RWPE2 (cell line): ENCODE measurements around the gene DCAF6.
A peak's percentile ranks its signal among the peaks of the same experiment; 100 is the strongest.

Experiments used
- ATAC-seq: fragments of 200-7000 bp; cut with Tn5 transposase; 3 replicates; pipeline ENCODE4 v1.9.1; 2021; ENCODE audit warnings: low read depth
- DNase-seq: peaks from one replicate; pipeline ENCODE4 v3.0.0-alpha.2; 2020; ENCODE audit warnings: low spot score
- H3K27ac ChIP-seq: fragments of 450-650 bp; 2 replicates; pipeline ENCODE4 v1.5.1; 2017; ENCODE audit warnings: mild to moderate bottlenecking; ENCODE audit not compliant: poor library complexity, severe bottlenecking
- H3K27me3 ChIP-seq: fragments of 250-450 bp; sonication (Bioruptor Pico); 2 replicates; pipeline ENCODE4 v1.5.1; 2021; ENCODE audit warnings: mild to moderate bottlenecking, moderate library complexity; ENCODE audit not compliant: insufficient read depth, poor library complexity, severe bottlenecking
- H3K36me3 ChIP-seq: fragments of 250-450 bp; sonication (Bioruptor Pico); 2 replicates; pipeline ENCODE4 v1.5.1; 2020; ENCODE audit warnings: low read depth, mild to moderate bottlenecking, moderate library complexity
- H3K4me1 ChIP-seq: fragments of 250-450 bp; sonication (Bioruptor Pico); 2 replicates; pipeline ENCODE4 v1.5.1; 2021; ENCODE audit warnings: mild to moderate bottlenecking, moderate library complexity; ENCODE audit not compliant: insufficient read depth, poor library complexity, severe bottlenecking
- H3K4me3 ChIP-seq: fragments of 250-450 bp; sonication (Bioruptor Pico); 2 replicates; pipeline ENCODE4 v1.5.1; 2021; ENCODE audit warnings: mild to moderate bottlenecking, moderate library complexity; ENCODE audit not compliant: severe bottlenecking
- H3K9me3 ChIP-seq: fragments of 250-450 bp; sonication (Bioruptor Pico); 2 replicates; pipeline ENCODE4 v1.5.1; 2021; ENCODE audit warnings: mild to moderate bottlenecking, moderate library complexity; ENCODE audit not compliant: severe bottlenecking
- TF ChIP-seq, protein P1 (sequence below): fragments of 450-650 bp; IDR thresholded peaks from one replicate; pipeline ENCODE4 v1.5.1; 2017; ENCODE audit warnings: mild to moderate bottlenecking, moderate library complexity; ENCODE audit not compliant: poor library complexity, severe bottlenecking

Gene DCAF6

DNA sequence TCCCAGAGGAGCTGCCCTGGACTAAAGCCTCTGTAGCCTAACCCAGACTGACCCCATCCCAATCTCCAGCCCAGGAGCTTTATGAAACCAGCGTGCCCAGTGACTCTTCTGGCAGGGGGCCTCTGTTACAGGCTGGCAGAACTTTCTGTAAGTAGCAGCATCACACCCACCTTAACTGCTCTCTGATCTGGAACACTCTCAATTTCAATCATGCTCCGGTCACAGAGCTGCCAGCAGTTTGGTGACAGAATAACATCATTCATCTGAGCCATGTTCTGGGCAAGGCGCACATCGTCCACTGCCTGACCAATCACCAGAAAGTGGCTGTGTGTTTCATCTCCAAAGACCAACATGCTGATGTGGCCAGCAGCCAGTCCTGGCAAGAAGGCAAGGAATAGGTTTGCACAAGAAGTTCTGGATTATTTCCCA, 37.2 kb upstream of the DCAF6 start:
- Histone ChIP-seq H3K4me3 (no peak overlapping the region), H3K9me3 (no peaks in the 10 kb centered on the region), H3K4me1 (no peaks in the 10 kb centered on the region), H3K27ac (no peak overlapping the region), H3K36me3 (no peaks in the 10 kb centered on the region), H3K27me3 (no peaks in the 10 kb centered on the region)
- TF ChIP-seq, protein P1, sequence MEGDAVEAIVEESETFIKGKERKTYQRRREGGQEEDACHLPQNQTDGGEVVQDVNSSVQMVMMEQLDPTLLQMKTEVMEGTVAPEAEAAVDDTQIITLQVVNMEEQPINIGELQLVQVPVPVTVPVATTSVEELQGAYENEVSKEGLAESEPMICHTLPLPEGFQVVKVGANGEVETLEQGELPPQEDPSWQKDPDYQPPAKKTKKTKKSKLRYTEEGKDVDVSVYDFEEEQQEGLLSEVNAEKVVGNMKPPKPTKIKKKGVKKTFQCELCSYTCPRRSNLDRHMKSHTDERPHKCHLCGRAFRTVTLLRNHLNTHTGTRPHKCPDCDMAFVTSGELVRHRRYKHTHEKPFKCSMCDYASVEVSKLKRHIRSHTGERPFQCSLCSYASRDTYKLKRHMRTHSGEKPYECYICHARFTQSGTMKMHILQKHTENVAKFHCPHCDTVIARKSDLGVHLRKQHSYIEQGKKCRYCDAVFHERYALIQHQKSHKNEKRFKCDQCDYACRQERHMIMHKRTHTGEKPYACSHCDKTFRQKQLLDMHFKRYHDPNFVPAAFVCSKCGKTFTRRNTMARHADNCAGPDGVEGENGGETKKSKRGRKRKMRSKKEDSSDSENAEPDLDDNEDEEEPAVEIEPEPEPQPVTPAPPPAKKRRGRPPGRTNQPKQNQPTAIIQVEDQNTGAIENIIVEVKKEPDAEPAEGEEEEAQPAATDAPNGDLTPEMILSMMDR = no peak
- no peak for ATAC-seq
- no peak for DNase-seq

DNA sequence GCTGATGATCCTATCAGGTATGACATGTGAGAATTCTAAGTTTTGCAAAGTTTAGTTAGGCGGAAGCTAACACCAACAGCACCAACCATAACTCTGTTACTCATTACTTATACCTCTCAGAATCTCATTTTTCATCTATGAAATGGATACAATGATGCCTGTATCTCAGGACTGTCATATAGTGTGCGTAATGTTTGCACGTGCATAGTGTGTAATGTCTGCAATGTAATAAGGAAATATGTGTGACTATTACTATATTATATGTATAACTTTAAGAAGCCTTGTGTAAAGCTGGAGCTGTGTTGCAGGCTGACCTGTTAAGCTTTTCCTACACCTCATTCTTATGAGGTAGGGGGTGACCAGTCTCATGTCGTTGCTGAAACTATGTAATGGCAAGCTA, 35.6 kb upstream of the DCAF6 start:
- Histone ChIP-seq H3K36me3 (no peaks in the 10 kb centered on the region), H3K9me3 (no peaks in the 10 kb centered on the region), H3K27ac (no peak overlapping the region), H3K4me3 (no peak overlapping the region), H3K4me1 (no peaks in the 10 kb centered on the region), H3K27me3 (no peaks in the 10 kb centered on the region)
- ATAC-seq (no peak), DNase-seq (no peak)
- TF ChIP-seq, protein P1 = no peak

DNA sequence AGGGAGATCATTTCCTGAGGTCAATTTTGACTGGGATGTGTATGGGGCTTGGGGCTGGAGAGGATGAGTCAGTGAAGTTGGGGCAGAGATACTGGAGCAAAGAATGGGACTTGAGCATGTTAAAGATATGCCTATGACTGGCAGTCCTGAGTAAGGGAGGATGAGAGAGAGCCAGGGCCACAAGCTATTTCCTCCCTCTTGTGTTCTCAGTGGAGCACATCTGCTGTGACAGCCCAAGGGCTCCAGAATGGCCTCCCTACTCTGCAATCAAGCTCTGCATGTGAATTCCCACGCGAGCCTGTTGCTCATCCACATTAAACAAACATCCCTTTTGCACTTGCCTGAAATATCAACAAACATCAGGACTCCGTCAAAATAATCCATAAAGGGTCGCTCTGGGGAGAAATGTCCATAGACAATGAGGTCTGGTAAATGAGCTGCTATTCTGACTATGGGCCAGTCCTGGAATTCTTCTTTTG, 31.8 kb upstream of the DCAF6 start:
- H3K27ac ChIP-seq = no peak overlapping the region
- no peak overlapping the region for H3K4me3 ChIP-seq
- H3K27me3 ChIP-seq = no peaks in the 10 kb centered on the region
- peak; percentile 55; the same call in 2 of the 3 replicates for ATAC-seq
- no peaks in the 10 kb centered on the region for H3K36me3 ChIP-seq
- no peak for DNase-seq
- TF ChIP-seq, protein P1 = no peak
- H3K4me1 ChIP-seq = no peaks in the 10 kb centered on the region
- no peaks in the 10 kb centered on the region for H3K9me3 ChIP-seq

DNA sequence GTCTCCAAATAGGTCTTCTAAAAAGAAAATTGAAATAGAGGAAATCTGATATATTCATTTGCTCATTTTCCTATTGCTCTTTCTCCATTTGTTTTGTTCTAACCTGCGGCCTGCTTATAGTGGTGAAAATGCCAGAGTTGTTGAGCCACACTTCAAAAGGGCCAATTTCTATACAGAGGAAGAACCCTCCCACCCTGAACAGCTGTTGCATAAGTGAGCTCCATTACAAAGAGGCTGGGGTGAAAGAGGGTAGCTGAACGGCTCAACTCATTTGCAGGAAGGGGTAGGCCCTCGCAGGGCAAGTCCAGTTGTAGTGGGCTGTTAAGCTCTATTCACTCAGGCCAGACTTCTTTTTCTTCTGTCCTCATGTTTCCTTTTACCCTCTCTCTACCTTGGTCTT, 31.3 kb upstream of the DCAF6 start:
- H3K27me3 ChIP-seq = no peaks in the 10 kb centered on the region
- no peak overlapping the region for H3K4me3 ChIP-seq
- DNase-seq = no peak
- H3K27ac ChIP-seq = no peak overlapping the region
- H3K4me1 ChIP-seq = no peaks in the 10 kb centered on the region
- H3K36me3 ChIP-seq = no peaks in the 10 kb centered on the region
- TF ChIP-seq, protein P1 = no peak
- H3K9me3 ChIP-seq = no peaks in the 10 kb centered on the region
- no peak for ATAC-seq

DNA sequence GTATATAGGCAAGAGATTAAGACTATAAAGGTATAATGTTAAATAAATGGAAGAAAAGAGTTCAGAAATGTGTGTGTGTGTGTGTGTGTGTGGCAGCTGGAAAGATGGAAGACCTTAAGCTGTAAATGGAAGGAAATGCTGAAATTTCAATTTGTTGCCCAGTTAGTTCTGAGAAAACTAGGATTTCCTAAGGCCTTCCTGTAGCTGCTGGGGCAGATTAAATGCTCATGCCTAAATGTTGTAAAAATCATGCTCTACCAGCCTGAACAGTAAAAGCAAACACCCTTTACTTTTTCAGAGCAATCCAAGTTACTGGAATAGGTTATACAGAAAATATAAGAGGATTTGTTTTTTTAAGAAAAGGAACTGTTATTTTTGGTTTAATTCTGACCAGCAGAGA, 30.8 kb upstream of the DCAF6 start:
- Histone ChIP-seq H3K36me3 (no peaks in the 10 kb centered on the region), H3K9me3 (no peaks in the 10 kb centered on the region), H3K27me3 (no peaks in the 10 kb centered on the region), H3K27ac (no peak overlapping the region), H3K4me1 (peaks cover under 1% of the 10 kb centered on the region), H3K4me3 (no peak overlapping the region)
- TF ChIP-seq, protein P1 = no peak
- DNase-seq (no peak), ATAC-seq (no peak)
